ENCODE results near the gene CARD9. TPM values are rescaled to one million over a fixed set of nuclear protein-coding genes. Genes with fewer than 3 reads are reported as not detected.
A peak's percentile ranks its signal among the peaks of the same experiment; 100 is the strongest.
"Not testable (repeated sequence)": the region's sequence is repeated elsewhere in the genome, so short reads cannot be mapped to it uniquely, and the experiment has no call there.

Gene CARD9, protein sequence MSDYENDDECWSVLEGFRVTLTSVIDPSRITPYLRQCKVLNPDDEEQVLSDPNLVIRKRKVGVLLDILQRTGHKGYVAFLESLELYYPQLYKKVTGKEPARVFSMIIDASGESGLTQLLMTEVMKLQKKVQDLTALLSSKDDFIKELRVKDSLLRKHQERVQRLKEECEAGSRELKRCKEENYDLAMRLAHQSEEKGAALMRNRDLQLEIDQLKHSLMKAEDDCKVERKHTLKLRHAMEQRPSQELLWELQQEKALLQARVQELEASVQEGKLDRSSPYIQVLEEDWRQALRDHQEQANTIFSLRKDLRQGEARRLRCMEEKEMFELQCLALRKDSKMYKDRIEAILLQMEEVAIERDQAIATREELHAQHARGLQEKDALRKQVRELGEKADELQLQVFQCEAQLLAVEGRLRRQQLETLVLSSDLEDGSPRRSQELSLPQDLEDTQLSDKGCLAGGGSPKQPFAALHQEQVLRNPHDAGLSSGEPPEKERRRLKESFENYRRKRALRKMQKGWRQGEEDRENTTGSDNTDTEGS
- 1 to 10 TPM in 1 of 2 donors, under 1 TPM in 1; 0.52 to 1.9 TPM for total RNA-seq
- long read RNA-seq, partial matches to known transcripts: 0 of 1 reads
- long read RNA-seq, other reads (novel, unspliced or antisense): 0 of 1 reads

GRCh38 chr9:136373300-136374182 lies at the start of gene CARD9:
Gene CARD9, minus strand, starts transcription at chr9:136373669. Its CDS starts 1,591 bp downstream, at chr9:136372078.
- DNase-seq: peak in 1 of 2 donors; percentile 41
- intact Hi-C loops (cut with DNase I, micrococcal nuclease): no loop called here
- peak; percentile 14 for ATAC-seq

- intact Hi-C loops (cut with DNase I, micrococcal nuclease): no loop called here
- ATAC-seq (no peak), DNase-seq (no peak)
Measured at GRCh38 chr9:136422876-136423275, 49.4 kb upstream of the CARD9 start.

GRCh38 chr9:136421791-136422190 lies 48.3 kb upstream of the CARD9 start:
- no peak for DNase-seq
- ATAC-seq: no peak
- intact Hi-C loops (cut with DNase I, micrococcal nuclease): no loop called here

DNA sequence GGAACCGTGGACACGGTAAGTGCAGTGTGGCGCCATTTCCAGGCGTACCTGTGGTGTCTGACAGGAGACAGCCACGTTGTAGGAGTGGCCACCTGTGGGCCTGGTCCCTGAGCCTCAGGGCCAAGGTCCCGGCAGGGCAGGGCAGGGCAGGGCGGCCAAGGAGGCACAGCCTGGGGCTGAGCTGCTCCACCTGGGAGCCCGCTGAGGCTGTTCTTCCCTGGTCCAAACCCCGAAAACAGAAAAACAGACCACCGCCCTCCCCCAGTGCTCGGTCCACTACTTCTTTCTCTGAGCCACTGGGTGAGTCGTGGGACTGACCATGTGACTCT lies 45.6 kb upstream of the CARD9 start:
- intact Hi-C loops (cut with DNase I, micrococcal nuclease): no loop called here
- no peak for ATAC-seq
- no peak for DNase-seq

DNA sequence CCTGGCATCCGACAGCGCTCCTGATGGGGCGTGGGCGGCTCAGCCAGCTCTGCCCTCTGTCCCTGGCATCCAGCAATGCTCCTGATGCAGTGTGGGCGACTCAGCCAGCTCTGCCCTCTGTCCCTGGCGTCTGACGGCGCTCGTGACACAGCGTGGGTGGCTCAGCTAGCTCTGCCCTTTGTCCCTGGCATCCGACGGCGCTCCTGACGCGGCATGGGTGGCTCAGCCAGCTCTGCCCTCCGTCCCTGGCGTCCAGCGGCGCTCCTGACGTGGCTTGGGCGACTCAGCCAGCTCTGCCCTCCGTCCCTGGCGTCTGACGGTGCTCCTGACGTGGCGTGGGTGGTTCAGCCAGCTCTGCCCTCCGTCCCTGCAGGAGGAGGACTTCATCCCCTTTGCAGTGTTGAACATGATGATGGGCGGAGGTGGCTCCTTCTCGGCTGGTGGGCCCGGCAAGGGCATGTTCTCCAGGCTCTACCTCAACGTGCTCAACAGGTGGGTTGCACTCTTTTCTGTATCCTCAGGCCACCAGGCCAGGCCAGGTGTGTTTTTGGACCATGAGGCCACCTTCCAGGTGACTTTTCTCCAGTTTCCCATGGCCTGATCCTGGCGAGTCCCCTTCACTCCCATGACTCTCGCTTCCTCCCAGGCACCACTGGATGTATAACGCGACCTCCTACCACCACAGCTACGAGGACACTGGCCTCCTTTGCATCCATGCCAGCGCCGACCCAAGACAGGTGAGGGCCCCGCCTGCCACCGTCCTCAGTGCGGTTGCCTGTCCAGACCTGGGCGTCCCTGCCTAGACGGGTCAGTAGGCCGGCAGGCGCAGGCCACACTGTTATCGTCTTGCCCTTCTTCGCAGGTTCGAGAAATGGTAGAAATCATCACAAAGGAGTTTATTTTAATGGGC lies 45.0 kb upstream of the CARD9 start:
- intact Hi-C loops (cut with DNase I, micrococcal nuclease): no loop called here
- DNase-seq (no peak), ATAC-seq (no peak)

- no peak for DNase-seq
- ATAC-seq: no peak
- intact Hi-C loops (cut with DNase I, micrococcal nuclease): no loop called here
Measured at GRCh38 chr9:136416914-136417313, 43.4 kb upstream of the CARD9 start.

- DNase-seq (no peak), ATAC-seq (no peak)
- intact Hi-C loops (cut with DNase I, micrococcal nuclease): no loop called here
Measured at GRCh38 chr9:136416427-136416826, 43.0 kb upstream of the CARD9 start.

- DNase-seq (no peak), ATAC-seq (no peak)
- intact Hi-C loops (cut with DNase I, micrococcal nuclease): no loop called here
Measured at GRCh38 chr9:136412962-136413361, 39.5 kb upstream of the CARD9 start.

- intact Hi-C loops (cut with DNase I, micrococcal nuclease): no loop called here
- DNase-seq (no peak), ATAC-seq (no peak)
Measured at GRCh38 chr9:136411378-136411777, 37.9 kb upstream of the CARD9 start.

GRCh38 chr9:136410500-136411287 lies 37.2 kb upstream of the CARD9 start, which contains the start of the genes ENTR1 and PMPCA:
Gene ENTR1, minus strand, starts transcription at chr9:136410614. Its CDS starts 217 bp downstream, at chr9:136410397.
Gene PMPCA, plus strand, starts transcription at chr9:136410658. Its CDS starts 11 bp downstream, at chr9:136410669.
- ATAC-seq (peak; percentile 96), DNase-seq (peak; percentile 91 to 97)
- intact Hi-C loops (cut with DNase I, micrococcal nuclease): no loop called here

DNA sequence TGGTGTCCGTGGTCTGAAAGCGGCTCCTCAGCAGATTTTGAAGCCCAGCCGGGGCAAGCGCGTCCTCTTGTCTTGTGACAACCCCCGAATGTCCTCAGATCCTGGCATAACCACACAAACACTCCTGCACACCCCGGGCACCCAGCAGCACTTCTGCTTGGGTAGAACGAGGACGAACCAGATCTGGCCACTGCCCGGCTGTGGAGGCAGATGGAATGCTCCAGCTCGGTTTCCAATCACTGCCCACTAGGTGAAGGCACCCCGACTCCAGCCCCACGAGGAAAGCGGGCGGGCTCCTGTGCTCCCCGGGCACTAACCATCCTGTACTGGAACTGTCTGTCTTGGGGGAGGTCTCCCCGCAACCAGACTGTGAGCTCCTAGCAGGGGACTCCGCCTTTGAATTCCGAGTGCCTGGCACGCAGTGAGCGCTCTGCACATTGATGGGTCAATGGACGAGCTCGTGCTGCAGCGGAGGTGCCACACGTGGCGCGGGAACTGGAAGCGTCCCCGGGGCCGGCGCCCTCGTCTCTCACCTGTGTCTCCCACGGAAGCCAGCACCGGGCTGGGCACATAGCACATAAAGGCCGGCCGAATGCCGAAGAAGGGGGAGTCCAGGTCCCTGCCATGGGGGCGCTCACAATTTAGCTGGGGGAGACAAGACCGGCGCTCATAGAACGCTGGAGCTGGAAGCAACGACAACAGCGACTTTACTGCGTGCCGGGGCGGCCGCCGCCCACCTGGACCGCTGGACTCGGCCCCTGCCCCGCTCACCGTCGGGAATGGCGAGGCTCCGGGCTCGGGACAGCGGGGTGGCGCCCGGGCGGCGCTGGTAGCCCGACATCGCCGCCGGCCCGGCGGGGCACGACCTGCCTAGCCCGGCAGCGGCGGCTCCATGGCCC lies 36.3 kb upstream of the CARD9 start:
- ATAC-seq: peak; percentile 52
- intact Hi-C loops (cut with DNase I, micrococcal nuclease): no loop called here
- peak; percentile 44 to 52 for DNase-seq

DNA sequence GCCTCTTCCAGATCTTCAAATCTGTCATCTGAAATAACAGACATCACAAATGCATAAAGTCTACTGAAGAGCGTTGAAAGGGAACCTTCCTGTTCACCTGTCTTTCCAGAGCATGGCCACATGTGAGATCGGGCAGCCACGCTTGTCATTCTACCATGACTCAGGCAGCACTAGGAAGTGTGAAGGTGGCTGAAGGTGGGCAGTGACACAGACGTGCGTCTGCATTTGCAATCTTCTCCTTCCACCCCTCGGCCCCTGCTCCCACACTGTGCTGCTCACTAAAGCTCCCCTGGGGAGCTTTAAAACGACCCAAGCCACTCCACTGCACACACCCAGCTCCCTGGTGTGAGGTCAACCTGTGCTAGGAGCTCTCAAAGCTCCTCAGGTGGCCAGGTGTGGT lies 34.4 kb upstream of the CARD9 start:
- DNase-seq (no peak), ATAC-seq (no peak)
- intact Hi-C loops (cut with DNase I, micrococcal nuclease): no loop called here

DNA sequence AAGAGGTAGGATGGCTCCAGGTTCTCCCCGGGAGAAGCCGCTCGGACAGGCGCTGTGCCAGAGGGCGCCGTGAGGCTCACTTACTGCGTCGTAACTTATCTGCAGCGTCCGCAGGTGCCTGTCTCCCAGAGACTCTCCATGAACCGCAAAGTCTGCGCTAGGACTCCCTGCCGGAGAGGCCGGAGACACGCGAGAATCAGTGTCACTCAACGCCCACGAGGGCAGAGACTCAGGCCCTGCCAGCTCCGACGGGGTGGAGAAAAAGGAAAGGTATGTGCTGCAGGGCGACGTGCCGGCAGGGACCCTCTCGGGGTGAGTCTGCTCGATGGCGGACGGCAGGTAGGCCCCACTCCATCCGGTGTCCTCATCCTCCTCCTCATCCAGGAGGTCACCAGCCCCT lies 33.6 kb upstream of the CARD9 start:
- intact Hi-C loops (cut with DNase I, micrococcal nuclease); DNase-seq; ATAC-seq: not testable (repeated sequence)

DNA sequence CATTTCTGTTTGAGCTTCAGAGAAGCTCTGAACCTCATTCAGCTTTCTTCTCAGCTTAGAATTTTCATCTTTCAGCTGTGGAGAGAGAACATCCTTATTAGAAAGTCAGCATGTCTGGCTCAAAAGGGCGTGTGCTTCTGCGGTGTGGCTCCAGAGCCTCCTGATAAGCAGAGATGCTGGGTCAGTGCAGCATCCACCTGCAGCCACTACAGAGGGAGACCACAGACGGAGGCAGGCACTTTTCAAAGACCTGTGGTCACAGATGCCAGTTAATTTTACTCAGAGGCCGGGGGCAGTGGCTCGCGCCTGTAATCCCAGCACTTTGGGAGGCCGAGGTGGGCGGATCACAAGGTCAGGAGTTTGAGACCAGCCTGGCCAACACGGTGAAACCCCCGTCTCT lies 32.4 kb upstream of the CARD9 start:
- DNase-seq; ATAC-seq; intact Hi-C loops (cut with DNase I, micrococcal nuclease): not testable (repeated sequence)

GRCh38 chr9:136405481-136405880 lies 32.0 kb upstream of the CARD9 start:
- intact Hi-C loops (cut with DNase I, micrococcal nuclease): no loop called here
- DNase-seq: no peak

DNA sequence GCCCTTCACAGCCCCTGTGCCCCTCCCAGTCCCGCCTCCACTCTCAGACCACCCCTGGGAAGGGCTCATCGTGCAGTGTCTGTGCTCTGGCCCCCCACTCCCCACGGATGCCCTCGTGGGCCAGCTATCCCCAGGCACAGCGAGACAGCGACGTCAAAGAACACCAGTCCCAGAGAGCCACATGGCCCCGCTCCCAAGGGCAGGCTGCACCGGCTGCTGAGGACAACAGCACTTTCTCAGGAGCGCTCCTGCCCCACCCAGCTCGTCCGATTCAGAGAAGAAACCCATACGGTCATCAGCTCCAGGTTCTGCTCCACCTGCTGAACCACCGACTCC lies 31.3 kb upstream of the CARD9 start:
- ATAC-seq (no peak), DNase-seq (no peak)
- intact Hi-C loops (cut with DNase I, micrococcal nuclease): no loop called here

More at GRCh38 chr9:136405481-136405880, 32.0 kb upstream of the CARD9 start:
- ATAC-seq: no peak

All from left colon (tissue), 2 donors.